CD8-positive, alpha-beta memory T cell (primary cell): ENCODE data around the gene ALG1L2. TPM values are rescaled to one million over a fixed set of nuclear protein-coding genes. Genes with fewer than 3 reads are reported as not detected.
"Not testable (repeated sequence)": the region's sequence is repeated elsewhere in the genome, so short reads cannot be mapped to it uniquely, and the experiment has no call there.

Source experiments
- CTCF ChIA-PET: fragments of 350-600 bp; sonication (Branson Sonifier 250); formaldehyde crosslinking; loops from one replicate; lab custom pipeline; 2021; ENCODE audit warnings: antibody characterized with exemption; lab: Charles Lee
- POLR2A ChIA-PET: fragments of 350-600 bp; sonication (Branson Sonifier 250); formaldehyde crosslinking; loops from one replicate; lab custom pipeline; 2021; ENCODE audit warnings: antibody characterized with exemption; lab: Charles Lee
- DNase-seq, 5 donors: peaks; one replicate each; pipeline versions ENCODE4 v3.0.0 to v3.0.0-alpha.2; 2020 to 2022; ENCODE audit warnings: mixed read lengths in 1 of 5
- H3K27ac ChIP-seq: one replicate; pipeline ENCODE4 v1.7.0; 2013; ENCODE audit warnings: low read depth, mild to moderate bottlenecking, low read length, moderate library complexity
- H3K27me3 ChIP-seq: 2 replicates; pipeline ENCODE4 v1.7.0; 2013; ENCODE audit warnings: low read length, mild to moderate bottlenecking; ENCODE audit not compliant: insufficient read depth, poor library complexity, severe bottlenecking
- H3K36me3 ChIP-seq: 2 replicates; pipeline ENCODE4 v1.7.0; 2013; ENCODE audit warnings: mild to moderate bottlenecking, low read length, moderate library complexity; ENCODE audit not compliant: insufficient read depth
- H3K4me1 ChIP-seq: 2 replicates; pipeline ENCODE4 v1.7.0; 2013; ENCODE audit warnings: mild to moderate bottlenecking, low read length, moderate library complexity; ENCODE audit not compliant: insufficient read depth
- H3K4me3 ChIP-seq: 2 replicates; pipeline ENCODE4 v1.7.0; 2013; ENCODE audit warnings: mild to moderate bottlenecking, low read length
- H3K9me3 ChIP-seq: 2 replicates; pipeline ENCODE4 v1.7.0; 2013; ENCODE audit warnings: mild to moderate bottlenecking, low read length
- H3K27ac Mint-ChIP-seq, 8 donors: one replicate each; pipeline ENCODE4 v1.8.0; 2020 to 2021; ENCODE audit warnings: mixed read lengths in 8 of 8, mild to moderate bottlenecking in 6 of 8, inconsistent platforms in 3 of 8, moderate library complexity in 3 of 8
- H3K27me3 Mint-ChIP-seq, 2 donors: one replicate each; pipeline ENCODE4 v1.8.0; 2020 to 2021; ENCODE audit warnings: mixed read lengths in 2 of 2, mild to moderate bottlenecking in 1 of 2, moderate library complexity in 1 of 2
- H3K36me3 Mint-ChIP-seq, 3 donors: one replicate each; pipeline ENCODE4 v1.8.0; 2020 to 2021; ENCODE audit warnings: mixed read lengths in 3 of 3, inconsistent platforms in 1 of 3, mild to moderate bottlenecking in 1 of 3
- H3K4me1 Mint-ChIP-seq, 3 donors: one replicate each; pipeline ENCODE4 v1.8.0; 2020 to 2021; ENCODE audit warnings: mixed read lengths in 3 of 3, inconsistent platforms in 1 of 3, mild to moderate bottlenecking in 1 of 3
- H3K4me3 Mint-ChIP-seq, 7 donors: one replicate each; pipeline ENCODE4 v1.8.0; 2020 to 2021; ENCODE audit warnings: mixed read lengths in 7 of 7, mild to moderate bottlenecking in 6 of 7, moderate library complexity in 4 of 7, inconsistent platforms in 2 of 7
- H3K9me3 Mint-ChIP-seq, 5 donors: one replicate each; pipeline ENCODE4 v1.8.0; 2020 to 2022; ENCODE audit warnings: mixed read lengths in 5 of 5, mild to moderate bottlenecking in 3 of 5, moderate library complexity in 2 of 5, inconsistent platforms in 1 of 5
- polyA plus RNA-seq: library from polyadenylated mRNA; unstranded; fragments of 300-500 nt; fragmentation: Illumina TruSeq; gene quantifications from one replicate; pipeline ENCODE4 v1.2.3, GENCODE V29; 2021
- total RNA-seq, 2 experiments: library from RNA; stranded (reverse); gene quantifications; one replicate each; pipeline ENCODE4 v1.2.3, GENCODE V29; 2021

Gene ALG1L2
- total and polyA plus RNA-seq, 3 experiments from 2014 or later, result 0.43 to 1.1 TPM; not detected in 1

DNA sequence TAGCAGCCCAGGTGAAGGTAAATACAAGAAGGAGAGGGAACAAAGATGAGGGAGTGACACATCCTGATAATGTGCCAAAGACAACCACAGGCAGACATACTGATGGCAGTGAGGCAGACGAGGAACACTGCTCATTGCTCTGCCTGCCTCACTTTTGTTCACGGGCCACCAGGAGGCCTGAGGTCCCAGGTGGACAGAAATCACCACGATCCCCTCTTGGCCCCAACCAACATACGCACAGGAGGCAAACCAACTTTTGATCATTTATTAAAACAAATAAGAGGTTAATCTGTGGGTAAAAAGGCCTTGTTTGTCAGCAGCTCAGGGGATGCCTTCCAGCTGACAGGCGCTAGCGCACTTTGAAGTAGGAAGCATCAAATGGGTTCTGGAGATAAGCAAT lies 4.2 kb downstream of the ALG1L2 start:
- H3K4me3 Mint-ChIP-seq, result no peak overlapping the region
- H3K4me1 ChIP-seq, result no peaks in the 10 kb centered on the region
- DNase-seq, result no peak
- CTCF ChIA-PET, result no interaction called here
- POLR2A ChIA-PET, result no interaction called here
- no peaks in the 10 kb centered on the region for H3K27me3 ChIP-seq
- H3K27me3 Mint-ChIP-seq, result peaks cover 10 to 15% of the 10 kb centered on the region in 2 donors
- H3K36me3 Mint-ChIP-seq, result peaks cover 0 to 6% (median 0%) of the 10 kb centered on the region in 3 donors
- no peak overlapping the region for H3K27ac Mint-ChIP-seq
- no peaks in the 10 kb centered on the region for H3K9me3 ChIP-seq
- H3K36me3 ChIP-seq, result no peaks in the 10 kb centered on the region
- H3K27ac ChIP-seq, result no peak overlapping the region
- peaks cover 0 to 2% (median 0%) of the 10 kb centered on the region in 5 donors for H3K9me3 Mint-ChIP-seq
- no peak overlapping the region for H3K4me3 ChIP-seq
- H3K4me1 Mint-ChIP-seq, result peaks cover 0 to 1% (median 0%) of the 10 kb centered on the region in 3 donors

- H3K4me1 ChIP-seq, POLR2A ChIA-PET, DNase-seq, H3K4me3 Mint-ChIP-seq, H3K27me3 Mint-ChIP-seq, H3K4me3 ChIP-seq, H3K27ac ChIP-seq, H3K27me3 ChIP-seq, H3K36me3 ChIP-seq, H3K9me3 Mint-ChIP-seq, H3K36me3 Mint-ChIP-seq, CTCF ChIA-PET, H3K4me1 Mint-ChIP-seq, H3K27ac Mint-ChIP-seq, H3K9me3 ChIP-seq: not testable (repeated sequence)
Observed at GRCh38 chr3:130086628-130087027, 5.0 kb downstream of the ALG1L2 start.

- Mint-ChIP-seq H3K4me1 (peaks cover 1 to 3% (median 1%) of the 10 kb centered on the region in 3 donors), H3K9me3 (peaks cover 0 to 2% (median 0%) of the 10 kb centered on the region in 5 donors), H3K4me3 (no peak overlapping the region), H3K27me3 (peaks cover 0 to 2% of the 10 kb centered on the region in 2 donors), H3K36me3 (no peaks in the 10 kb centered on the region), H3K27ac (no peak overlapping the region)
- no peak for DNase-seq
- no peaks in the 10 kb centered on the region for H3K4me1 ChIP-seq
- no peaks in the 10 kb centered on the region for H3K27me3 ChIP-seq
- H3K36me3 ChIP-seq, result no peaks in the 10 kb centered on the region
- H3K4me3 ChIP-seq, result no peak overlapping the region
- no peaks in the 10 kb centered on the region for H3K9me3 ChIP-seq
- ChIA-PET POLR2A (no interaction called here), CTCF (no interaction called here)
- H3K27ac ChIP-seq, result no peak overlapping the region
Observed at GRCh38 chr3:130088061-130088460, 6.4 kb downstream of the ALG1L2 start.

DNA sequence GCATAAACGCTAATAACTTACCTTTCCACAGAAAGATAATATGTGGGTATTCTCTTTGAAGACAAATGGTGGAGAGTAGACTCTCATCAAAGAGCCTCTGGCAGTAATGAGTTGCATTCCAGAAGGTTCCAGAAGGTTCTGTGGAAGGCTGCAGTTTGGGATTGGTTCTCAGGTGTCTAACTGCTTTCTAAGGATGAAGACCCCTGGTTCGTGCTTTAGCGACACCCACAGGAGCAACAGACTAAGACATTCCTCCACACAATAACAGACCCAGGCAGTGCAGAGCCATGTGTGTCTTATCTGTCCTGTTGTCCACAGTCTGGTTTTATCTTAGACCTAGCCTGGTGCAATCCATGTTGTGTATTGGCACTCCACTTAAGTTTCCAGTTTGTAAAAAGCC lies 9.1 kb downstream of the ALG1L2 start:
- H3K36me3 ChIP-seq, POLR2A ChIA-PET, H3K9me3 ChIP-seq, H3K36me3 Mint-ChIP-seq, CTCF ChIA-PET, H3K4me1 ChIP-seq, H3K27ac Mint-ChIP-seq, H3K27me3 ChIP-seq, H3K9me3 Mint-ChIP-seq, DNase-seq, H3K27ac ChIP-seq, H3K4me3 ChIP-seq, H3K27me3 Mint-ChIP-seq: not testable (repeated sequence)
- Mint-ChIP-seq H3K4me3 (peak overlapping the region in 1 of 7 donors; percentile 44), H3K4me1 (peaks cover 11 to 22% (median 17%) of the 10 kb centered on the region in 3 donors)

DNA sequence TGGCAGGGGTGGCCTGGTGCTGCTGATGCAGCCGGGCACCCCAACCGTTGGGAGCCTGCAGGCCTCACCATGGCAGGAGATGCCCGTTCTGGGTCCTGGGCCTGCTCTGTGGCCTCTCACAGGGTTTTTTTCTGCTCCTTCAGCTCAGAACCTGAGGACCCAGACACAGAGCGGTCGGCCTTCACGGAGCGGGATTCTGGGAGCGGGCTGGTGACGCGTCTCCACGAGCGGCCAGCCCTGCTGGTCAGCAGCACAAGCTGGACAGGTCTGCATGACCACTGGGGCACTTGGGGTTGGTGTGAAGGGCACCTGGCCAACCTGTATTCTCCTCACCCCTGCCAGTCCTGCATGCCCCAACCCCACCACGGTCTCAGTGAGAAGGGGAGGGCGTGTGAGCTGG lies 10.3 kb downstream of the ALG1L2 start:
- ChIA-PET POLR2A (no interaction called here), CTCF (interaction anchor here (1.4 kb wide), 1 partner anchor 14 kb away, joined by 4 read pairs; no protein-coding TSS in a partner anchor)
- no peak for DNase-seq
- Histone ChIP-seq H3K36me3 (no peaks in the 10 kb centered on the region), H3K27ac (no peak overlapping the region), H3K4me1 (peaks cover 6% of the 10 kb centered on the region), H3K9me3 (no peaks in the 10 kb centered on the region), H3K4me3 (no peak overlapping the region), H3K27me3 (no peaks in the 10 kb centered on the region)
- no peaks in the 10 kb centered on the region for H3K36me3 Mint-ChIP-seq
- peaks cover 3 to 4% of the 10 kb centered on the region in 2 donors for H3K27me3 Mint-ChIP-seq
- H3K9me3 Mint-ChIP-seq, result peaks cover 0 to 2% (median 0%) of the 10 kb centered on the region in 5 donors
- no peak overlapping the region for H3K27ac Mint-ChIP-seq
- H3K4me3 Mint-ChIP-seq, result peak overlapping the region in 1 of 7 donors; percentile 22
- H3K4me1 Mint-ChIP-seq, result peaks cover 11 to 22% (median 20%) of the 10 kb centered on the region in 3 donors

DNA sequence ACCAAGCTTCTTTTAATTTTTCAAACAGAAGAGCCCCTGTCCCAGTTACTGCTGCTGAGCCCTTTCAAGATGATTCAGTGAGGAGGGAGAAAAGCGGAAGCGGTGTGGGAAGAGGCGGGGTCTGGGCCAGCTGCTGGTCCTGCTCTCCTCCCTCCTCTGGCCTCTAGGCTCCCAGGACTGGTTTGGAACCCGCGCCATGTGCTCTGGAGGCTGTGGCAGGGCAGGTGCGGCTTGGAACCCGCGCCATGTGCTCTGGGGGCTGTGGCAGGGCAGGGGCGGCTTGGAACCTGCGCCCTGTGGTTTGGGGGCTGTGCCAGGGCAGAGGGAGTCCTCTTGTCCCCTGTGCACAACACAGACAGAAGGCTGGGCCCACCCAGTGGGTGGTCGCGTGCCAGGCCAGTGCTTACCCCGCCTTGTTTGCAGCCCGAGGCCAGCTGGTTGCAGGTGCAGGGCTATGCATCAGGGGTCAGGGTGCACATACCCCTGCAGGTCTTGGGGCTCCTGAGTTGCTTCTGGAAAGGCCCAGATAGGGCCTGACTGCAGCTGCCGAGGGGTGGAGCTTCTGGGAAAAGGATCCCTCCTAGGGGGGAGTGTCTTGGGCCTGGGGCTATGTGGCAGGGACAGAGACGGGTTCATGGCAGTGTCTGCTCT lies 12.2 kb downstream of the ALG1L2 start:
- H3K9me3 ChIP-seq, result no peaks in the 10 kb centered on the region
- Mint-ChIP-seq H3K36me3 (no peaks in the 10 kb centered on the region), H3K27me3 (peaks cover 3 to 4% of the 10 kb centered on the region in 2 donors), H3K4me3 (peak overlapping the region; percentile 35 to 79 (median 62)), H3K4me1 (peaks cover 17 to 31% (median 24%) of the 10 kb centered on the region in 3 donors), H3K9me3 (no peaks in the 10 kb centered on the region), H3K27ac (peak overlapping the region in 5 of 8 donors; percentile 1 to 79 (median 52))
- H3K4me1 ChIP-seq, result peaks cover 6% of the 10 kb centered on the region
- no peaks in the 10 kb centered on the region for H3K36me3 ChIP-seq
- no peak overlapping the region for H3K4me3 ChIP-seq
- no peak for DNase-seq
- H3K27me3 ChIP-seq, result no peaks in the 10 kb centered on the region
- no peak overlapping the region for H3K27ac ChIP-seq
- CTCF ChIA-PET, result interaction anchor here (0.8 kb wide), 1 partner anchor 151 kb away, joined by 3 read pairs; no protein-coding TSS in a partner anchor
- POLR2A ChIA-PET, result no interaction called here

GRCh38 chr3:130094491-130094941 lies 12.9 kb downstream of the ALG1L2 start:
- H3K36me3 Mint-ChIP-seq, result not testable (repeated sequence)
- peaks cover 17 to 31% (median 24%) of the 10 kb centered on the region in 3 donors for H3K4me1 Mint-ChIP-seq

DNA sequence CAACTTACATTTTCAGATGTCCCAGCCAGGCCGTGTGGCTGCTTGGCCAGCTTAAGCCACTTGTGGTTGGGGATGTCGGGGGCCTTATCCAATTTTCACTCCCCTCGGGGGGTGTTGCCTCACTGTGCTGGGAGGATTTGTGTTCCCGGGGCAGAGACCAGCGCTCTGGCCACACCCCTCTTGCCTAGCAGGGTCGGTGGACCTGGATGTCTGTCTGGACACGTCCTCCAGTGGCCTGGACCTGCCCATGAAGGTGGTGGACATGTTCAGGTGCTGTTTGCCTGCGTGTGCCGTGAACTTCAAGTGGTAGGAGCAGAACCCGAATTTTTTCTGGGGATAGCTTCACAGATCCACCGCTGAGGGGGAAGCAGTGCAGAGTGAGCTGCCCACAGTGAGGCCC lies 14.2 kb downstream of the ALG1L2 start:
- peak overlapping the region in 2 of 8 donors; percentile 11 to 64 for H3K27ac Mint-ChIP-seq
- DNase-seq, POLR2A ChIA-PET, H3K36me3 Mint-ChIP-seq, H3K27ac ChIP-seq, H3K9me3 ChIP-seq, H3K27me3 Mint-ChIP-seq, H3K27me3 ChIP-seq, H3K4me3 ChIP-seq, H3K9me3 Mint-ChIP-seq, H3K4me1 ChIP-seq, H3K36me3 ChIP-seq: not testable (repeated sequence)
- peak overlapping the region in 1 of 7 donors; percentile 63 for H3K4me3 Mint-ChIP-seq
- CTCF ChIA-PET, result interaction anchor here (0.6 kb wide), 1 partner anchor 670 kb away, joined by 3 read pairs; no protein-coding TSS in a partner anchor
- H3K4me1 Mint-ChIP-seq, result peaks cover 17 to 31% (median 24%) of the 10 kb centered on the region in 3 donors

More at GRCh38 chr3:130094491-130094941, 12.9 kb downstream of the ALG1L2 start:
- H3K27me3 ChIP-seq, H3K4me1 ChIP-seq, CTCF ChIA-PET, H3K27me3 Mint-ChIP-seq, H3K9me3 Mint-ChIP-seq, H3K27ac ChIP-seq, H3K36me3 ChIP-seq, POLR2A ChIA-PET, H3K9me3 ChIP-seq, H3K4me3 ChIP-seq: not testable (repeated sequence)
- Mint-ChIP-seq H3K27ac (peak overlapping the region in 6 of 8 donors; percentile 35 to 75 (median 56)), H3K4me3 (peak overlapping the region in 4 of 7 donors; percentile 50 to 83 (median 76))
- peak in 1 of 5 donors; percentile 11 for DNase-seq
